Epithelial cell of proximal tubule (primary cell): ENCODE data around the gene GRB10. TPM values are rescaled to one million over a fixed set of nuclear protein-coding genes. Genes with fewer than 3 reads are reported as not detected.
"Not testable (repeated sequence)": the region's sequence is repeated elsewhere in the genome, so short reads cannot be mapped to it uniquely, and the experiment has no call there.

Source experiments
- DNase-seq: peaks from one replicate; pipeline ENCODE4 v3.0.0-alpha.2; 2011; ENCODE audit warnings: low read depth
- H3K4me3 ChIP-seq: 2 replicates; pipeline ENCODE4 v1.5.1; 2011; ENCODE audit warnings: low read depth, mild to moderate bottlenecking, low read length
- CTCF ChIP-seq: conservative IDR thresholded peaks from 2 replicates; pipeline ENCODE4 v1.5.1; 2012; ENCODE audit warnings: low read depth, mild to moderate bottlenecking, low read length
- total RNA-seq: library from RNA; depleted of rRNA; stranded (reverse); fragments of >200 nt; gene quantifications from 2 replicates; pipeline ENCODE4 v1.2.3, GENCODE V29; 2015

GRB10 gene
- total RNA-seq, 1 donor from 2014 or later = 33.4 TPM

DNA sequence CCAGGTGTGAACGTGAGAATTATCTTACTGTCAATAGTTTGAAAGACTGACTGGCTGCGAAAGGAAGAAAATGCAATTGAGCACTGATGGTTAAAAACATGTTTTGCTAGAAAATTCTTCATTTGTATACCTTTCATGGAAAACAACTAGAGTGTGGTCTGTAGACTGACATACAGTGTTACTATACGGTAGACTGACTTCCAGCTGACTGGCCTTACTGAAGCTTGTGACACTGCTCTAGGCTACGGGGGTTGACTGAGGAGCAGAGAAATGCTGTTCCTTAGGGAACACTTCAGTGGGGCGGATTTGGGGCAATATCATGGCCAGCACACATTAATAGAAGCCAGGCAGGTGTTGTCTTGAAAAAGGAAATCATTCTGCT lies 191.6 kb downstream of the GRB10 start:
- H3K4me3 ChIP-seq = no peak overlapping the region
- no peak for DNase-seq
- no peak for TF ChIP-seq CTCF

- DNase-seq = no peak
- TF ChIP-seq CTCF = no peak
- no peak overlapping the region for H3K4me3 ChIP-seq
Observed at GRCh38 chr7:50590535-50590934, 192.2 kb downstream of the GRB10 start.

GRCh38 chr7:50589364-50589763 lies 193.3 kb downstream of the GRB10 start:
- H3K4me3 ChIP-seq = no peak overlapping the region
- TF ChIP-seq CTCF = no peak
- DNase-seq = no peak

DNA sequence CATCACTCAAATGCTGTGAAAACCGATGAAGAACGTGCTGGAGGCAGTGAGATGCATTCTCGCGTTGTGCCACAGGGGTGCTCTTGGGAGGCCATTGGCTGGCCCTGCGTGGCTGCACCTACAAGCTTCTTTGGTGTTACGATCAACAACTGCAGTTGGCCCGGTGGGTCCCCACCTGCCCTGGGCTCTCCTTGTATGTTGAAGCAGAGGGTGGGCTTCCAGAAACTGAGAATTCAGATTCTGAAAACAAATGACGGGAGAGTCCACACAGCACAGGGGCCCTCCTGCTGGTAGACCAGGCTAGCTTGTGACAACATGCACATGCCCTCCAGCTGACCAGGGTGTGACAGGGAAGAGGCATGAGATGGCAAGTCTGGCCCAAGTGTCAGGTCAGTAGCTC lies 193.8 kb downstream of the GRB10 start:
- DNase-seq = no peak
- H3K4me3 ChIP-seq = no peak overlapping the region
- TF ChIP-seq CTCF = peak; percentile 22

GRCh38 chr7:50587737-50588136 lies 195.0 kb downstream of the GRB10 start:
- TF ChIP-seq CTCF = no peak
- DNase-seq = no peak
- no peak overlapping the region for H3K4me3 ChIP-seq

- TF ChIP-seq CTCF = no peak
Observed at GRCh38 chr7:50584793-50585408, 197.8 kb downstream of the GRB10 start.

DNA sequence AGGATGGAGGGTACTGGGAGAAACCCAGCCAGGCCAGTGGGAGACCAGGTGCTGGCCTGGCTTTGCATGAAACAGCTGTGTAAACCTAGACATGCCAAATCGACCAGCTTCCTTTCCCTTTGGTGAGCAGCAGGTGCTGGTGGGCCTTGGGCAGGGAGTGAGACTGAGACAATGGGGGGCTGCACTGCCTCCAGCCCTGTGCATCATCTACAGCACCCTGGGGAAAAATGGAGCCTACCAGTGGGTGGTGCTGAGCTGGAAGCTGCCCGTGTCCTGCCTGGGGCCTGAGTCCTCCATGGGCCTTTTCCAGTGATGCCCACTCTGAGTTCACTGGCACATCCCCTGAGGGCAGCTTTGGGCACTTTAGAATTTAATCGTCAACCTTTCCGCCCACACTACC lies 198.3 kb downstream of the GRB10 start:
- no peak for DNase-seq
- no peak for TF ChIP-seq CTCF
- no peak overlapping the region for H3K4me3 ChIP-seq

More at GRCh38 chr7:50584793-50585408, 197.8 kb downstream of the GRB10 start:
- H3K4me3 ChIP-seq = no peak overlapping the region
- no peak for DNase-seq

- not testable (repeated sequence) for H3K4me3 ChIP-seq
Observed at GRCh38 chr7:50583295-50583694, 199.4 kb downstream of the GRB10 start.

GRCh38 chr7:50582271-50582670 lies 200.4 kb downstream of the GRB10 start:
- not testable (repeated sequence) for H3K4me3 ChIP-seq
- peak; percentile 31 for DNase-seq

More at GRCh38 chr7:50583295-50583694, 199.4 kb downstream of the GRB10 start:
- DNase-seq = not testable (repeated sequence)

- DNase-seq, H3K4me3 ChIP-seq: not testable (repeated sequence)
Observed at GRCh38 chr7:50580666-50581065, 202.0 kb downstream of the GRB10 start.
